T-helper 2 cell treated with Interferon-gamma antibody and Interleukin-4, amounts not matched to agents 100 ng/mL and 5 ng/mL, for 36 hours (primary cell): Measurements from ENCODE around the gene ACVR2A. TPM values are rescaled to one million over a fixed set of nuclear protein-coding genes. Genes with fewer than 3 reads are reported as not detected.

Experiments used
- intact Hi-C: fragments of 100-400 bp; cut with micrococcal nuclease; formaldehyde crosslinking; loops from one replicate; pipeline ENCODE4 v1.15.1; 2023
- total RNA-seq: library from RNA; stranded (reverse); gene quantifications from 2 replicates; pipeline ENCODE4 v1.2.3, GENCODE V29; 2022

ACVR2A gene
- total RNA-seq, 1 donor from 2014 or later = 3.8 TPM

- intact Hi-C loops = no loop called here
Measured at GRCh38 chr2:147854557-147855134, 9.8 kb downstream of the ACVR2A start.

DNA sequence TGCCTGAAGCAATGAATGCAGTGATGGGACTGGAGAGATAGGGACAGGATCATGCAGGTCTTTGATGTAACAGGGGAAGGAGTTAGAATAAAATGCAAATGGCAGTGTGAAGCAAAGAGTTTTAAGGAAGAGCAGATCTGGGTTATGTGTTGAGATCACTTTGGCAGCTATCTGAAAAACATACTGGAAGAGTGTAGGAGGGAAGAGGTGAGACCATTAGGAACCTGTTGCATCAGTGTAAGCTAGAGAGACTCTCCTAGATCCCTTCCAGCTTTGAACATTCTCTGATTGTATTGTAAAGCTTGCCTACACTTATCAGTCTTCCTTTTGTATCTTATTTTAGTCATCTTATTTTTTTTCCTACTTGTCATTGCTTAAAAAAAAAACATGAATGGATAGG lies 10.5 kb downstream of the ACVR2A start:
- intact Hi-C loops = no loop called here

DNA sequence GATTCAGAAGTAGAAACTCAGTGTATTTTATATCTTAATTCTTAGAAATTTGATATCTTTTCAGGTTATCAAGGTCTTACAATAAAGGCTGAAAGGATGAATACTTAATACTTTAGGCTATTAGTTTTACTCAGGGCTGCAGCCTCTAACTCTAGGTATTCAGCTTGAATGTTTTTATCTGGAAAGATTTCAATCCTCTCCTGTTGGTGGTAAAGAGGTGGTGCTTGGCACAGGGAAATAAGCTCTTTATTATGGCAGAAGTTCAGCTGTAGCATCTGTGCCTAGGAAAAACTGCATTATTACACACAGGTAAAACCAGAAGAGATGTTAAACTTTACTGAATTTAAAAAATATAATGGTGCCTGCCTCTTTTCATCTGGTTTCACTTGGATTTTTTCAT lies 11.1 kb downstream of the ACVR2A start:
- intact Hi-C loops = no loop called here

- intact Hi-C loops = no loop called here
Measured at GRCh38 chr2:147860009-147860408, 15.2 kb downstream of the ACVR2A start.

GRCh38 chr2:147862859-147863516 lies 18.2 kb downstream of the ACVR2A start:
- intact Hi-C loops = no loop called here

- intact Hi-C loops = no loop called here
Measured at GRCh38 chr2:147863835-147864234, 19.0 kb downstream of the ACVR2A start.

DNA sequence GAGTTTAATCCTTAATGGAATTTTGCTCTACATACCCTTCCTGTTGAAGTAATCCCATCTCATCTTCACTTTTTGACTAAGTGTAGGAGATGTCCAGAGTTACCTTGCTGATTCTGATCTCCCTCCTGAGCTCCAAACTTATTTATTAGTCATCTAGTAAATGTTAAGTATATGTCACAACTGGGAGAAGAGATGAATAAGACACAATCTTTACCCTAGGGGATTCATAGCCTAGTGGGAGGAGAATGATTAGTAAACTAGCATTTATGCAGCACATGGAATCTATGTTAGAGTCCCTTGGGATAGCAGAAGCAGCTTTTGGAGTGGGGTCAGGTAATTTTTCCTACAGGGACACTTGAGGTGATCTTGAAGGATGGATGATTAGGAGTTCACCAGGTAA lies 20.7 kb downstream of the ACVR2A start:
- intact Hi-C loops = no loop called here

DNA sequence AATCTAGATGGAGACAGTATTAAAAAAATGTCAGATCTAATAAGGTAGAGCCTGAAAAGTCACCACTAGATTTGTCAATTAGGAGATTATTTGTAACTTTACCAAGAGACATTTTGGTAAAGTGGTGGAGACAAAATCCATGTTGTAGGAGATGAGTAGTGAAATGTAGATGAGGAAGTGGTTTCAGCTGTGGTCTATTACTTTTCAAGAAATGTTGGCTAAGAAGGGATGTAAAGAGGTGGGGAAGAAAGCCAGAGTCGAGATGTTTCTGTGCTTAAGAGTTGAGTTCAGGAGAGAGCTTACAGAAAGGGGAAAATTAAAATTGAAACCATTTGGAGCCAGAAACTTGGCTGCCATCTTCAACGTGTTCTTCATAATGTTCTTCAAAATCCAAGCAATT lies 22.2 kb downstream of the ACVR2A start:
- intact Hi-C loops = no loop called here

DNA sequence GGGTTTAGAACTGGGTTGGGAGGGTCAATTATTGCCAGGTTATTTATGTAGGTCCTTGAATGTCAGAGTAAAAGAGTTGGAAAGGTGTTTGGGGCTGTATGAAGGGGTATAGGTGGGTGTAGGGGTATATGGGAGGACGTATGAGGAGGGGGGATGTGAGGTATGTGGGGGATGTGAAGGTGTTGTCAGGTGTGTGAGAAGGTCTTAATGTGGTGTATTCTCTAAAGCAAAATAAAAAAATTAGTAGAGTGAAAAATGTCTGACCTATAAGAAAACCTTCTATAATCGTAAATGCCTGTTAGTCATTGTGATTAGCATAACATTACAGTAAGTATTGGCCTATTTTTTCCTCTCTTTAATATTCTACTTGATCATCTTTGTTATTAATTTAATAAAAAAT lies 25.1 kb downstream of the ACVR2A start:
- intact Hi-C loops = no loop called here

DNA sequence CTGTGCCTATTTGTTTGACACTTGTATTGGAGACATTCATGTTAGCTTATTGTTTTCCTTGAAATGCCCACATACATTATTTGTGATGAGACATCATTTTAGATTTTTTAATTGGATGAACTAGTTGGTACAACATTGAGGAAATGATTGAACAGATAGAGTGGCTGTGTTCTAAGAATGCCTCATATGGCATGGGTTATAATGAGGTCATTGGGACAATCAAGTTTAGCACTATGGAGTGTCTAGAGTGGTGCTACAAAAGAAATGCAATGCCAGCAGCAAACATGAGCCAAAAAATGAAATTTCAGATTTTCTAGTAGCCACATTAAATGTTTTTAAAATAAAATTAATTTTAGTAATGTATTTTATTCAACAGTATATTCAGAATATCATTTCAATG lies 28.1 kb downstream of the ACVR2A start:
- intact Hi-C loops = no loop called here

DNA sequence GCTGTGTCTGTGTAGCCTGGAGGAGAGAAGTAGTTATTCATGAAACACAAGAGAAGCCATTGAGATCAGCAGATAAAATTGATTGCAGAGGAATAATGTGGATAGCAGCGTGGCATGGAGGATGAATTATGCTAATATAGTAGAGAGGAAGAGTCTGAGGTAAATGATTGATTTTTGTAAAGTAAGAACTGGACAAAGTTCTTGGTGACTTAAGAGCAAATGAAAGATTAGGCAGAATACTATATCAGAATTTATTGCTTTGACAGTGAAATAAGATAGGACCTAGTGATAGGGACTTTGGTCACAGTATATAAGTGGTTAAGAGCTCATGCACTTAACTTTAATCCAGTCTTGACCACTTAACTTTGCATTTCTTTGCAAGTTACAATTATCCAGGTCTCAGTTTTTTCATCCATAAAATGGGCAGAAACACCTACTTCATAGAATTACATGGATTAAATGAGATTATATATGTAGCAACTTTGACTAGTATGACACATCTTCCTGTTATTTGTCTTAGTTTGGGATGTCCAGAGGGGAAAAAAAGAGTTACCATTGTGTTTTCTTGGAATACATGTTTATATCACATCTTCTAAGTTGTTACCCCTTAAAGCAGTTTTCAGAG lies 29.1 kb downstream of the ACVR2A start:
- intact Hi-C loops = no loop called here

GRCh38 chr2:147879846-147880245 lies 35.0 kb downstream of the ACVR2A start:
- intact Hi-C loops = no loop called here

- intact Hi-C loops = no loop called here
Measured at GRCh38 chr2:147882631-147883030, 37.8 kb downstream of the ACVR2A start.

- intact Hi-C loops = no loop called here
Measured at GRCh38 chr2:147884830-147885229, 40.0 kb downstream of the ACVR2A start.

DNA sequence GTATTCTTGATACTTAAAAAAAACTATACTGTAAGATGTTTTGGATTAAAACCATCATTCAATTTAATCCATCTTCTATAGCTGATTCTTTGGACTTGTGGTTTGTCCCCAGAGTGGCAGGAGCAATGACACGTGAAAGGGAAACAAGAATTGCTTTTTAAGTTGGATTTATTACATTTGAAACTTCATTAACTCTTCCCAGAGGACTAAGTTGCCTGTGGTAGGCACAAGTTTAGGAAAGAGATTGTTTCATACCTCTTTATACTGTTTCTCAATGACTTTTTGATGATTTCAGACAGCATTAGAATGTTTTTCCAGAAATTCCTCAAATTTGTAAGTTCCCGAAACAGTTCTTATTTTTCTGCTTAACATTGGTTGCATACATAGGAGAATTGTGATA lies 41.3 kb downstream of the ACVR2A start:
- intact Hi-C loops = no loop called here

DNA sequence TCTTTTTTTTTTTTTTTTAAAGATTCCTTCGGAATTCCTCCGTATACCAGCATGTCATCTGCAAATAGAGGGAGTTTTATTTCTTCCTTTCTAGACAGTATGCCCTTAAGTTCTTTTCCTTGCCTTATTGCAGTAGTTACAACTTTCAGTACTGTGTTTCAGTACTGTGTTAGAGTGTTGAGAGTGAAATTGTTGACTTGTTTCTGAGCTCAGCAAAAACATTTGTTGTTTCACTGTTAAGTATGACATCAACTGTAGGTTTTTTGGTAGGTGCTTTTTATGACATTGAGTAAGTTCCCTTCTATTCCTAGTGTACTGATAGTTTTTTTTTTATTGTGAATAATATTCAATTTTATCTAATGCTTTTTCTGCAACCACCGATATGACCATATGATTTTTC lies 43.9 kb downstream of the ACVR2A start:
- intact Hi-C loops = no loop called here

DNA sequence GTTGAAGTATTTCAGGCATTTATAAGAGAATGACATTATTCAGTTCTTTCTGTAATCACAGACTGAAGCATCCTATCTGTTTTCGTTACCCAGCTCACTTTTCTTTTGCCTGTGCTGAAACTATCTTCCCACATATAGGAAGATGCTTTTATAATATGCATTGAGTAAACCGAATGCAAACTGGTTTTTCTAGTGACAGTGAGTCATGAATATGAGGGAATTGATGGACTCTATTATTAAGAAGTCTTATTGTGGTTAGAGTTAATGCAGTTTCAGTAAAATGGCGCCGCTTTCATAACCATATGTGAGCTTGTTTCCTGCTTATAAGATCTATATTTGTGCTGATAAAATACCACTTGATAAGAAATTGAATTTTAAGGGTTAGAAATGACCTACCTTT lies 59.2 kb downstream of the ACVR2A start:
- intact Hi-C loops = loop anchor here (5.0 kb wide), 1 partner anchor 57 kb away; the partner anchor contains the start of gene ACVR2A

- intact Hi-C loops = no loop called here
Measured at GRCh38 chr2:147909178-147909577, 64.3 kb downstream of the ACVR2A start.

DNA sequence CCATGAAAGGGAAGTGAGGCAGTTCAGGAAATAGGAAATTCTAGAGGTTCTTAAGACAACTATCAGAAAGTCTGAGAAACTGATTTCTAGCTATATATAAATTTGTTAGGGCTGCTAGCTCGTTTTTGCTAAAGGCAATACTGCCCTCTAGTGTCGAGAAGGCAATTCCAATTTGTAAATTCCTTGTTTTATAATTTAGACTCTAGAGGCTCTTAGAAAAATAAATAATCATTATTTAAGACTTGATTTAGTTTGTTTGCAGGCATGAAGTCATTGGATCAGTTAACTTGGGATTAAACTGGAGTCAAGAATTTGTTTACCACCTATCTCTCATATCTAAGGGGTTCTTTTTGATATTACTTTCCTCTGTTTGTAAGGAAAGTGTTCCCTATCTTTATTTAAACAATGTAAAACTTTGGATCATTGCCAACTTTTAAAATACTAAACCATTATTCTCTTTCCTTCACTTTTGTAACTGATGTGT lies 66.2 kb downstream of the ACVR2A start:
- intact Hi-C loops = loop anchor here (1.0 to 2.0 kb wide), 5 partner anchors 579 to 1176 kb away; no protein-coding TSS in a partner anchor

DNA sequence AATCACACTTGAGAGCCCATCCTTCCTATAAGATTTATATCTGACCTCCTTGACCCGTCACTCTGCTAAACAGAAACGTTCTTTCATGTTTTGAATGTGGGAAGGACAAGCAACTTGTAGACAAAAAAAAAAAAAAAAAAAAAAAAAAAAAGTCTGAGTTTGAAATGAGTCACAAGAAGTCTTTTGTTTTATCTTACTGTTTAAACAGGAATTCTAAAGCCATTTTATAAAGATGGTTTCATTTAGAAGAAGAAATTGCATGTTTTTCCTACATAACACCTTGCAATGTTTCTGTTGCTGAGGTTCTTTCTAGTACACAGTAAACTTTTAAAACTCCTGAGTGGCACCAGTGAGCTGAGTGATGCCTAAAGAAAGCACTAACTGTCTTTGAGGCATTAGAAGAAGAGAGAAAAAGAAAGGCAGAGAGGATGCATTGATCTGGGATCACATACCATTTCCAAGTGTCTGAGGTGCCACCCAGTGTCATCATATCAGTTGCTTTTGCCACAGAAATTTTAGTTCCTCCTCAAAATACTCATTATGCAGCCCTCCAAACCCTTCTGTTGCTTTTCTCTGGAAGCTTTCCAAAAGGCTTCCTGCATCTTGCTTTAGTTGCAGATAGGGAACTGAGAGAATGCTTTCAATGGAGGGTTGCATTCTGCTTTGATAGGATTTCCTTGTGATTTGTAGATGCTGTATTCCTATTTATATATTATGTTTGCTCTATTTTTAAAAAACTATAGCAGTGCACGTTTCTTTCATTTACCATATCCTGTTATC lies 69.1 kb downstream of the ACVR2A start:
- intact Hi-C loops = no loop called here

DNA sequence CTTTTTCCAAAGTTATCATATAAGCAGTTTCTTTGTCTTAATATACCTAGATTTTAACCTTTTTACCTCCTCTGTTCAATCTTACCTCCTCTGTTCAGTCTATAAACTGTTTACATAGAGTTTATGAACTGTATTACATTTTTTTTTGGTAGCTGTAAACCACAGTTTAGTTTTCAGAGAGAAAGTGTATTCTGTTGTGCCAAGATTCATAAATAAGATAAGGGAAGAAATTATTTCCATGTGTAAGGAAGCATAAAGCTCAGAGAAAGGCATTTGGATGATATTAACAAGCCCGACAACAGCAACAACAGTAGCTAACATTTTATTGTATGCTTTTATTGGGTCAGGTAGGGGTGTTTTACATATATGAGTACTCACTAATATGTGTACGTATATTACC lies 71.2 kb downstream of the ACVR2A start:
- intact Hi-C loops = no loop called here

DNA sequence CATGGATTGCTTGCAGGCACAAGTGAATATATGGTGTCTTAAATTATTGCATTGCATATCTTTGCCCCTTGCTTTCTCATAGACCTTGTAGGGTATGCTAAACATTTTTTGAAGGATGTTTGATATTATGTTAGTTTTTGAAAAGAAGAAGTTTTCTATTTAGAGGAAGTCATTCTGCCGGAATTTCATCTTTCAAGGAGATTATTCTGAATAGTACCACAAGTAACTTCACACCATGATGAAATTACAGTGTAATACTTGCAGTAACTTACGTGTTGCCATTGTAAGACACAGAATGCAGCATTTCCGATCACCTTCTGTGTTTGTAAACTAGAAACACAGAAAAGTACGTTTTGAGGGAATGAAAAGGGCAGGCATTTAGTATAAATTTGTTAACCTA lies 71.9 kb downstream of the ACVR2A start:
- intact Hi-C loops = no loop called here
